Epithelial cell of proximal tubule (primary cell): ENCODE measurements around the gene ANLN. TPM values are rescaled to one million over a fixed set of nuclear protein-coding genes. Genes with fewer than 3 reads are reported as not detected.

Experiments
- DNase-seq: peaks from one replicate; pipeline ENCODE4 v3.0.0-alpha.2; 2011; ENCODE audit warnings: low read depth
- H3K4me3 ChIP-seq: 2 replicates; pipeline ENCODE4 v1.5.1; 2011; ENCODE audit warnings: low read depth, mild to moderate bottlenecking, low read length
- total RNA-seq: library from RNA; depleted of rRNA; stranded (reverse); fragments of >200 nt; gene quantifications from 2 replicates; pipeline ENCODE4 v1.2.3, GENCODE V29; 2015
- TF ChIP-seq, protein P1 (sequence below): conservative IDR thresholded peaks from 2 replicates; pipeline ENCODE4 v1.5.1; 2012; ENCODE audit warnings: low read depth, mild to moderate bottlenecking, low read length

The ANLN gene
- total RNA-seq, 1 donor from 2014 or later = 155 TPM

- no peak overlapping the region for H3K4me3 ChIP-seq
- TF ChIP-seq, protein P1, sequence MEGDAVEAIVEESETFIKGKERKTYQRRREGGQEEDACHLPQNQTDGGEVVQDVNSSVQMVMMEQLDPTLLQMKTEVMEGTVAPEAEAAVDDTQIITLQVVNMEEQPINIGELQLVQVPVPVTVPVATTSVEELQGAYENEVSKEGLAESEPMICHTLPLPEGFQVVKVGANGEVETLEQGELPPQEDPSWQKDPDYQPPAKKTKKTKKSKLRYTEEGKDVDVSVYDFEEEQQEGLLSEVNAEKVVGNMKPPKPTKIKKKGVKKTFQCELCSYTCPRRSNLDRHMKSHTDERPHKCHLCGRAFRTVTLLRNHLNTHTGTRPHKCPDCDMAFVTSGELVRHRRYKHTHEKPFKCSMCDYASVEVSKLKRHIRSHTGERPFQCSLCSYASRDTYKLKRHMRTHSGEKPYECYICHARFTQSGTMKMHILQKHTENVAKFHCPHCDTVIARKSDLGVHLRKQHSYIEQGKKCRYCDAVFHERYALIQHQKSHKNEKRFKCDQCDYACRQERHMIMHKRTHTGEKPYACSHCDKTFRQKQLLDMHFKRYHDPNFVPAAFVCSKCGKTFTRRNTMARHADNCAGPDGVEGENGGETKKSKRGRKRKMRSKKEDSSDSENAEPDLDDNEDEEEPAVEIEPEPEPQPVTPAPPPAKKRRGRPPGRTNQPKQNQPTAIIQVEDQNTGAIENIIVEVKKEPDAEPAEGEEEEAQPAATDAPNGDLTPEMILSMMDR = no peak
- DNase-seq = no peak
These were observed 25.5 kb downstream of the ANLN start for GRCh38 chr7:36415144-36415543.

DNA sequence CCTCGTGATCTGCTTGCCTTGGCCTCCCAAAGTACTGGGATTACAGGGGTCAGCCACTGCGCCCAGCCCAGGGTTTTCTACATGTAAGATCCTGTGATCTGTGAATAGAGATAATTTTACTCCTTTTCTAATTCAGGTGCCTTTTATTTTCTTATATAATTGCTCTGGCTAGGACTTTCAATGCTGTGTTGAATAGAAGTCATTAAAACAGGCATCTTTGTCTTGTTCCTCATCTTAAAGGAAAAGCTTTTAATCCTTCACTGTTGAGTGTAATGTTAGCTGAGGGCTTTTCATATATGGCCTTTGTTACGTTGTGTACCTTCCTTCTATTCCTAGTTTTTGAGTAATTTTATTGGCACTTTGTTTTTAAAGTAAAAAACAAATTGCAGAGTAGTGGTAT is 26.6 kb downstream of the ANLN start:
- TF ChIP-seq, protein P1 = no peak
- no peak overlapping the region for H3K4me3 ChIP-seq
- DNase-seq = no peak

GRCh38 chr7:36420307-36420706 is 30.6 kb downstream of the ANLN start:
- TF ChIP-seq, protein P1 = no peak
- no peak overlapping the region for H3K4me3 ChIP-seq
- no peak for DNase-seq

DNA sequence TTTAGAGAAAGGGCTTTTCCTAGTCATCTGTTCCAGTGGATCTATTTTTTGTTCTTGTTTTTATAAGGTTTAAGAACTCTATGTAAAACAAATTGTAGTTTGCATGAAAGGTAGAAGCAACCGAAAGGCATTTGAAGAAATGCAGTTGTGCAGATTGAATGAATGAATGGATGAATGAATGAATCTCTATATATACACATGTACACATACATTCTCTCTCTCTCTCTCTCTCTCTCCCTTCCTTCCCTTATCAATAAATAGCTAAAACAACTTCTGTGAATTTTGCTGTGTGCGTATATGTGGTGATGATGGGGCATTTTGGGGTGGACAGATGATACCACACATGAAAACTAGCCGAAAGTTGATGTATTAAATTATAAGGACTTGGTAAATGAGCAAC is 32.4 kb downstream of the ANLN start:
- no peak overlapping the region for H3K4me3 ChIP-seq
- DNase-seq = no peak
- TF ChIP-seq, protein P1 = no peak

GRCh38 chr7:36423633-36424032 is 34.0 kb downstream of the ANLN start:
- no peak overlapping the region for H3K4me3 ChIP-seq
- DNase-seq = no peak
- TF ChIP-seq, protein P1 = no peak

- no peak for DNase-seq
- no peak overlapping the region for H3K4me3 ChIP-seq
- TF ChIP-seq, protein P1 = no peak
These were observed 40.5 kb downstream of the ANLN start for GRCh38 chr7:36430186-36430585.

- DNase-seq = no peak
- TF ChIP-seq, protein P1 = no peak
- no peak overlapping the region for H3K4me3 ChIP-seq
These were observed 41.2 kb downstream of the ANLN start for GRCh38 chr7:36430881-36431280.
